HEK293 (cell line): ENCODE measurements around the gene CDC40.

Source experiments
- EGR2 ChIP-seq: fragments of 450-650 bp; formaldehyde crosslinking; IDR thresholded peaks from 2 replicates; pipeline ENCODE4 v1.5.1; 2016; ENCODE audit warnings: low read depth, missing biosample characterization, missing genetic modification characterization
- ELK4 ChIP-seq: IDR thresholded peaks from 2 replicates; pipeline ENCODE4 v1.6.1; 2011; ENCODE audit warnings: mild to moderate bottlenecking, low read depth, low read length, borderline replicate concordance
- PRDM4 ChIP-seq: fragments of 450-650 bp; formaldehyde crosslinking; IDR thresholded peaks from 2 replicates; pipeline ENCODE4 v1.5.1; 2017; ENCODE audit warnings: missing biosample characterization, missing genetic modification characterization
- REST ChIP-seq: fragments of 450-650 bp; formaldehyde crosslinking; IDR thresholded peaks from 2 replicates; pipeline ENCODE4 v1.5.1; 2016; ENCODE audit warnings: missing biosample characterization, missing genetic modification characterization
- SP7 ChIP-seq: fragments of 450-650 bp; formaldehyde crosslinking; IDR thresholded peaks from 2 replicates; pipeline ENCODE4 v1.5.1; 2016; ENCODE audit warnings: missing biosample characterization, missing genetic modification characterization
- YY2 ChIP-seq: fragments of 450-650 bp; formaldehyde crosslinking; IDR thresholded peaks from 2 replicates; pipeline ENCODE4 v1.5.1; 2016; ENCODE audit warnings: missing biosample characterization, missing genetic modification characterization
- ZBTB10 ChIP-seq: fragments of 450-650 bp; formaldehyde crosslinking; IDR thresholded peaks from 2 replicates; pipeline ENCODE4 v1.5.1; 2016; ENCODE audit warnings: missing biosample characterization, missing genetic modification characterization
- ZBTB7A ChIP-seq: fragments of 450-650 bp; formaldehyde crosslinking; IDR thresholded peaks from 2 replicates; pipeline ENCODE4 v1.5.1; 2016; ENCODE audit warnings: low read depth, missing biosample characterization, missing genetic modification characterization
- ZFP41 ChIP-seq: fragments of 450-650 bp; formaldehyde crosslinking; IDR thresholded peaks from 2 replicates; pipeline ENCODE4 v1.5.1; 2016; ENCODE audit warnings: missing biosample characterization, missing genetic modification characterization, borderline replicate concordance
- ZNF114 ChIP-seq: fragments of 450-650 bp; formaldehyde crosslinking; IDR thresholded peaks from 2 replicates; pipeline ENCODE4 v1.5.0; 2017; ENCODE audit warnings: missing biosample characterization, missing genetic modification characterization
- ZNF184 ChIP-seq: fragments of 450-650 bp; IDR thresholded peaks from 2 replicates; pipeline ENCODE4 v1.5.1; 2018; ENCODE audit warnings: missing biosample characterization, mild to moderate bottlenecking, missing genetic modification characterization
- ZNF214 ChIP-seq: fragments of 450-650 bp; formaldehyde crosslinking; IDR thresholded peaks from 2 replicates; pipeline ENCODE4 v1.5.1; 2017; ENCODE audit warnings: missing biosample characterization, mild to moderate bottlenecking, missing genetic modification characterization, borderline replicate concordance
- ZNF302 ChIP-seq: fragments of 450-650 bp; formaldehyde crosslinking; IDR thresholded peaks from 2 replicates; pipeline ENCODE4 v1.5.1; 2016; ENCODE audit warnings: missing biosample characterization, missing genetic modification characterization, low read depth
- ZNF404 ChIP-seq: fragments of 450-650 bp; formaldehyde crosslinking; IDR thresholded peaks from 2 replicates; pipeline ENCODE4 v1.5.1; 2017; ENCODE audit warnings: missing biosample characterization, missing genetic modification characterization
- ZNF423 ChIP-seq: fragments of 450-650 bp; formaldehyde crosslinking; IDR thresholded peaks from 2 replicates; pipeline ENCODE4 v1.5.1; 2016; ENCODE audit warnings: missing biosample characterization, missing genetic modification characterization
- ZNF48 ChIP-seq: fragments of 450-650 bp; formaldehyde crosslinking; IDR thresholded peaks from 2 replicates; pipeline ENCODE4 v1.5.1; 2016; ENCODE audit warnings: missing biosample characterization, missing genetic modification characterization
- ZNF501 ChIP-seq: fragments of 450-650 bp; formaldehyde crosslinking; IDR thresholded peaks from 2 replicates; pipeline ENCODE4 v1.5.1; 2016; ENCODE audit warnings: missing biosample characterization, missing genetic modification characterization
- ZNF514 ChIP-seq: fragments of 450-650 bp; formaldehyde crosslinking; IDR thresholded peaks from 2 replicates; pipeline ENCODE4 v1.5.1; 2016; ENCODE audit warnings: missing biosample characterization, missing genetic modification characterization
- ZNF521 ChIP-seq: fragments of 450-650 bp; formaldehyde crosslinking; IDR thresholded peaks from 2 replicates; pipeline ENCODE4 v1.5.1; 2017; ENCODE audit warnings: missing biosample characterization, mild to moderate bottlenecking, missing genetic modification characterization
- ZNF530 ChIP-seq: fragments of 450-650 bp; formaldehyde crosslinking; IDR thresholded peaks from 2 replicates; pipeline ENCODE4 v1.5.1; 2016; ENCODE audit warnings: low read depth, missing biosample characterization, missing genetic modification characterization
- ZNF549 ChIP-seq: fragments of 450-650 bp; IDR thresholded peaks from 2 replicates; pipeline ENCODE4 v1.5.1; 2018; ENCODE audit warnings: missing biosample characterization, missing genetic modification characterization, mild to moderate bottlenecking, inconsistent platforms, moderate library complexity
- ZNF558 ChIP-seq: fragments of 450-650 bp; formaldehyde crosslinking; IDR thresholded peaks from 2 replicates; pipeline ENCODE4 v1.5.1; 2016; ENCODE audit warnings: missing biosample characterization, missing genetic modification characterization
- ZNF571 ChIP-seq: fragments of 450-650 bp; formaldehyde crosslinking; IDR thresholded peaks from 2 replicates; pipeline ENCODE4 v1.5.0; 2017; ENCODE audit warnings: missing biosample characterization, missing genetic modification characterization
- ZNF610 ChIP-seq: fragments of 450-650 bp; formaldehyde crosslinking; IDR thresholded peaks from 2 replicates; pipeline ENCODE4 v1.5.1; 2016; ENCODE audit warnings: missing biosample characterization, missing genetic modification characterization, borderline replicate concordance
- ZNF626 ChIP-seq: fragments of 450-650 bp; sonication (Bioruptor Pico); formaldehyde crosslinking; IDR thresholded peaks from 2 replicates; pipeline ENCODE4 v1.5.1; 2018; ENCODE audit warnings: missing biosample characterization, missing genetic modification characterization, inconsistent platforms
- ZNF658 ChIP-seq: fragments of 450-650 bp; formaldehyde crosslinking; IDR thresholded peaks from 2 replicates; pipeline ENCODE4; 2016; ENCODE audit warnings: missing biosample characterization, missing genetic modification characterization
- ZNF660 ChIP-seq: fragments of 450-650 bp; IDR thresholded peaks from 2 replicates; pipeline ENCODE4 v1.5.1; 2018; ENCODE audit warnings: missing biosample characterization, mild to moderate bottlenecking, missing genetic modification characterization
- ZNF747 ChIP-seq: fragments of 450-650 bp; formaldehyde crosslinking; IDR thresholded peaks from 2 replicates; pipeline ENCODE4 v1.5.1; 2016; ENCODE audit warnings: missing biosample characterization, missing genetic modification characterization
- ZNF776 ChIP-seq: fragments of 450-650 bp; formaldehyde crosslinking; IDR thresholded peaks from 2 replicates; pipeline ENCODE4 v1.5.0; 2017; ENCODE audit warnings: missing biosample characterization, missing genetic modification characterization, borderline replicate concordance
- ZNF777 ChIP-seq: fragments of 450-650 bp; formaldehyde crosslinking; IDR thresholded peaks from 2 replicates; pipeline ENCODE4 v1.5.1; 2017; ENCODE audit warnings: missing biosample characterization, missing genetic modification characterization, borderline replicate concordance
- ZXDB ChIP-seq: fragments of 450-650 bp; formaldehyde crosslinking; IDR thresholded peaks from 2 replicates; pipeline ENCODE4 v1.5.1; 2016; ENCODE audit warnings: missing biosample characterization, missing genetic modification characterization

CDC40 gene

DNA sequence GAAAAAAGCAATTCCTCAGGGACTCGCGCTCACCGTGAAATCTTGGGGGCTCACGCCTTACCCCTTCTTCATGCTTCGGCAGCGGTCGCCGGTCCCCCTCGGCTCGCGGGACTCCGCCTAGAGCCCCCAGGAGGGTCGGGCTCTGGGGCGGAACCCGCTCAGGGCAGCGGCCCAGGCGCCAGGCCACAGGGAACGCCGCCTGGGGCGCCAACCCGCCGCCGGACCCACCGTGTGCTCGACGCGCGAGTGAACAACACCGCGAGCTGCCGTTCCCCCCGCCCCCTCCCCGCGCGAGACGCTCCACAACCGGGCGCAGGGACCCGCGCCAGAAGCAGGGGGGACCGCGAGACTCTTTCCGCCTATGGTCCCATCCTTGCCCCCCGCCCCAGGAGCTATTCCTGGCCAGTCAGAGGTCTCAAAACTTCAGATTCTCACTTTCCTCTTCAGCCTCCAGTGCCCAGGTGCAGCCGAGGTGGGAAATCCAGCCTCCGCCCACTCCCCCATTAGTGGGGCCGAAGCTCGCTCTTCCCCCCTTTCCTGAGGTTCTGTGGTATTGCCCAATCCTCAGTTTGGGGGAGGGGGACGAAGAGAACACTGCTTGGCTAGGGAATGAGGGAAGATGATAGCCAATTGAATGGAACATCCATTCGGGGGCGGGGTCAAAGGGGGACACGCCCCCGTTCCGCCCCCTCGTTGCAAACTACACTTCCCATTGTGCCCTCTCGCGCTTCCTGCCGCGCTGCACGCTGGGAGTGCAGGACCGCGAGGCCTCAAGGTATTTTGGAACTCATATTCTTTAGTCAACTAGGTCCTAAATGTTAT is 610 bp upstream of the CDC40 start, which contains the start of gene WASF1 (continued):
- TF ChIP-seq ZNF501 (tag by site-specific recombination): peak; percentile 93
- no peak for TF ChIP-seq ZNF302 (tag by site-specific recombination)
- peak; percentile 57; the same call in 1 of the 2 replicates for TF ChIP-seq ZNF184 (tag by site-specific recombination)
- TF ChIP-seq ZNF660 (tag by site-specific recombination): peak; percentile 68
- no peak for TF ChIP-seq ZNF404 (tag by site-specific recombination)
- TF ChIP-seq ZBTB7A: peak; percentile 70; the same call in 1 of the 2 replicates
- TF ChIP-seq ZNF530 (tag by site-specific recombination): no peak
- TF ChIP-seq REST (tag by site-specific recombination): no peak; the same call in 1 of the 2 replicates
- TF ChIP-seq ZNF514 (tag by site-specific recombination): no peak
- TF ChIP-seq ZFP41 (tag by site-specific recombination): no peak
- no peak for TF ChIP-seq ZNF626 (tag by site-specific recombination)
- TF ChIP-seq EGR2 (tag by site-specific recombination): peak; percentile 87
- TF ChIP-seq ELK4: peak; percentile 79; the same call in 1 of the 2 replicates
- TF ChIP-seq ZNF747 (tag by site-specific recombination): no peak
- peak; percentile 32 for TF ChIP-seq ZNF423 (tag by site-specific recombination)
- no peak for TF ChIP-seq ZNF571 (tag by site-specific recombination)
- TF ChIP-seq ZNF214 (tag by site-specific recombination): no peak
- no peak for TF ChIP-seq ZNF521
- TF ChIP-seq ZNF114: no peak
- TF ChIP-seq ZNF48 (tag by site-specific recombination): no peak
- TF ChIP-seq ZNF776 (tag by site-specific recombination): no peak
- no peak for TF ChIP-seq ZNF777 (tag by site-specific recombination)
- no peak for TF ChIP-seq ZNF658 (tag by site-specific recombination)
- TF ChIP-seq ZXDB (tag by site-specific recombination): peak; percentile 82
- no peak for TF ChIP-seq ZNF549 (tag by site-specific recombination)
- peak; percentile 34; the same call in 1 of the 2 replicates for TF ChIP-seq YY2 (tag by site-specific recombination)
- peak; percentile 91 for TF ChIP-seq ZBTB10 (tag by site-specific recombination)
- TF ChIP-seq ZNF558: no peak
- peak; percentile 89 for TF ChIP-seq ZNF610 (tag by site-specific recombination)
- TF ChIP-seq SP7: peak; percentile 77
- no peak; the same call in 1 of the 2 replicates for TF ChIP-seq PRDM4 (tag by site-specific recombination)
